Effector memory CD4-positive, alpha-beta T cell (primary cell): ENCODE measurements around the gene OSBPL2.

ENCODE experiments used
- DNase-seq, 3 donors: peaks; one replicate each; pipeline ENCODE4 v3.0.0-alpha.2; 2020
- H3K27ac ChIP-seq: 2 replicates; pipeline ENCODE4 v1.7.0; 2013; ENCODE audit warnings: mild to moderate bottlenecking, low read length, moderate library complexity; ENCODE audit not compliant: insufficient read depth, poor library complexity, severe bottlenecking
- H3K27me3 ChIP-seq: replicated peaks from 2 replicates; pipeline ENCODE4 v1.7.0; 2013; ENCODE audit warnings: mild to moderate bottlenecking, low read length; ENCODE audit not compliant: insufficient read depth, control insufficient read depth, poor library complexity, severe bottlenecking
- H3K36me3 ChIP-seq: 2 replicates; pipeline ENCODE4 v1.7.0; 2013; ENCODE audit warnings: mild to moderate bottlenecking, low read length, moderate library complexity; ENCODE audit not compliant: control insufficient read depth, insufficient read depth
- H3K4me1 ChIP-seq: 2 replicates; pipeline ENCODE4 v1.7.0; 2013; ENCODE audit warnings: low read length, mild to moderate bottlenecking; ENCODE audit not compliant: control insufficient read depth, insufficient read depth, poor library complexity, severe bottlenecking
- H3K4me3 ChIP-seq: 2 replicates; pipeline ENCODE4 v1.7.0; 2013; ENCODE audit warnings: low read length, low read depth, mild to moderate bottlenecking; ENCODE audit not compliant: insufficient read depth, poor library complexity, severe bottlenecking
- H3K9me3 ChIP-seq: 2 replicates; pipeline ENCODE4 v1.7.0; 2013; ENCODE audit warnings: mild to moderate bottlenecking, low read length, moderate library complexity; ENCODE audit not compliant: control insufficient read depth

Gene OSBPL2

DNA sequence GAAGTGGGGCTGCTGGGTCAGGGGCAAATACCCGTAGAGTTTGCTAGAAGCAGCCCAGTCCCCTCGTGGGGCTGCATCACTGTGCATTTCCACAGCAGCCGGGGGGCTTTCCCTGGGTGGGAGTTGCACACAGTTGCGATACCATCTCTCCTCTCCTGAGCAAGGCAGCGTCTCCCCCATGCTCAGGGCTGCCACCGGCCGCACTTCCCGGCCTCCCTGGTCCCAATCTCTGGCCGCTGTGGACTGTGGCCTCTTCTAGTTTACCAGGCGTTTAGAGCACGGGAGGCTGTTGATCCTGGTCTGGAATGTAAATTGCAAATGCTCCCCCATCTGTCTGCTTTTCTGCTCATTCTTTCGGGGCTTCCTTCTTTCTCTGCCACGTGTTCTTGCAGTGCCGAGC is 31.1 kb downstream of the OSBPL2 start:
- no peak overlapping the region for H3K27ac ChIP-seq
- no peaks in the 10 kb centered on the region for H3K27me3 ChIP-seq
- no peak overlapping the region for H3K4me3 ChIP-seq
- no peaks in the 10 kb centered on the region for H3K9me3 ChIP-seq
- no peak for DNase-seq
- H3K4me1 ChIP-seq, result no peaks in the 10 kb centered on the region
- H3K36me3 ChIP-seq, result peaks cover 45% of the 10 kb centered on the region

DNA sequence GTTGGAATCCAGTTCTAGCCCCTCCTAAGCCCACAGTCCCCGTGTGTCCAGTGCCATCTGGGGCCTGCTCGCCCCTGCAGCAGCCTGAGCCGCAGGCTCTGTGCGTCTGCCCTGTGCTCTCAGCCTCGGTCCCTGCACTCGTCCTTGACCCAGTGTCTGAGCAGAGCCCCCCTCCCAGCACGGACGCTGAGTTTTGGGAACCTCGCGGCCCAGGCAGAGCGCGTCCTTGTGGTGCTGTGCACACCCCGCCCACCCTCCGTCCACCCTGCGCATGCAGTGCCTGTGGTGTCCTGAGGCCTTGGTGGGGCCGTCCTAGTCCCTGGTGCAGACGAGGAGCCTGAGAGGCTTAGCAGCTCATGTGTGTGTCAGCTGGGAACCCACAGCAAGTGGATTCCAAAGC is 31.6 kb downstream of the OSBPL2 start:
- no peak overlapping the region for H3K27ac ChIP-seq
- no peak overlapping the region for H3K4me3 ChIP-seq
- H3K4me1 ChIP-seq, result no peaks in the 10 kb centered on the region
- peaks cover 41% of the 10 kb centered on the region for H3K36me3 ChIP-seq
- no peak for DNase-seq
- no peaks in the 10 kb centered on the region for H3K9me3 ChIP-seq
- H3K27me3 ChIP-seq, result no peaks in the 10 kb centered on the region

DNA sequence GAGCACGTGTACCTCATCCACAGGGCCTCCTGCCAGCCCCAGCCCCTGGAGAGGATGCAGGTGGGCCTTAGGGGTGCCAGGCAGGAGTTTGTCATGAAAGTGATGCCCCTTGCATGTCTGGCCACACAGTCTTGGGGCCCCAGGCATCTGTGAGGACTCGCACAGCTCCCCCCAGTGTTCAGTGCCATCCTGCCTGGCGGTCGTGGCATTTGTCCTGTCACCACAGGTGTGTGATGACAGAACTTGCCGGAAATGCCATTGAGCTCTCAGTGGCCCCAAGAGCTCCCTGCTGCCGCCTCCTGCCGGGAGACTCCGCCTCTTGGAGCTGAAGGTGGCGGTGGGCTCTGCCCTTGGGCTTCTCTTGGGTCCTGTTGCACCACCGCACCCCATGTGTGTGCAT is 33.9 kb downstream of the OSBPL2 start:
- Histone ChIP-seq H3K4me3 (no peak overlapping the region), H3K9me3 (no peaks in the 10 kb centered on the region), H3K27me3 (no peaks in the 10 kb centered on the region), H3K36me3 (peaks cover 30% of the 10 kb centered on the region), H3K27ac (no peak overlapping the region), H3K4me1 (no peaks in the 10 kb centered on the region)
- DNase-seq, result no peak

- Histone ChIP-seq H3K27ac (no peak overlapping the region), H3K36me3 (peaks cover 30% of the 10 kb centered on the region), H3K4me3 (no peak overlapping the region), H3K4me1 (no peaks in the 10 kb centered on the region), H3K9me3 (no peaks in the 10 kb centered on the region), H3K27me3 (no peaks in the 10 kb centered on the region)
- no peak for DNase-seq
Observed at GRCh38 chr20:62273416-62273815, 35.1 kb downstream of the OSBPL2 start.

- H3K9me3 ChIP-seq, result no peaks in the 10 kb centered on the region
- H3K27ac ChIP-seq, result no peak overlapping the region
- H3K4me1 ChIP-seq, result no peaks in the 10 kb centered on the region
- DNase-seq, result no peak
- peaks cover 36% of the 10 kb centered on the region for H3K36me3 ChIP-seq
- no peak overlapping the region for H3K4me3 ChIP-seq
- no peaks in the 10 kb centered on the region for H3K27me3 ChIP-seq
Observed at GRCh38 chr20:62274332-62274950, 36.1 kb downstream of the OSBPL2 start.

GRCh38 chr20:62275219-62275618 is 36.9 kb downstream of the OSBPL2 start:
- DNase-seq, result no peak
- no peak overlapping the region for H3K27ac ChIP-seq
- no peaks in the 10 kb centered on the region for H3K4me1 ChIP-seq
- peaks cover 44% of the 10 kb centered on the region for H3K36me3 ChIP-seq
- no peaks in the 10 kb centered on the region for H3K9me3 ChIP-seq
- H3K27me3 ChIP-seq, result no peaks in the 10 kb centered on the region
- no peak overlapping the region for H3K4me3 ChIP-seq

- no peaks in the 10 kb centered on the region for H3K4me1 ChIP-seq
- no peaks in the 10 kb centered on the region for H3K9me3 ChIP-seq
- H3K4me3 ChIP-seq, result no peak overlapping the region
- H3K27ac ChIP-seq, result no peak overlapping the region
- no peak for DNase-seq
- H3K27me3 ChIP-seq, result no peaks in the 10 kb centered on the region
- peaks cover 54% of the 10 kb centered on the region for H3K36me3 ChIP-seq
Observed at GRCh38 chr20:62276439-62276838, 38.1 kb downstream of the OSBPL2 start.

DNA sequence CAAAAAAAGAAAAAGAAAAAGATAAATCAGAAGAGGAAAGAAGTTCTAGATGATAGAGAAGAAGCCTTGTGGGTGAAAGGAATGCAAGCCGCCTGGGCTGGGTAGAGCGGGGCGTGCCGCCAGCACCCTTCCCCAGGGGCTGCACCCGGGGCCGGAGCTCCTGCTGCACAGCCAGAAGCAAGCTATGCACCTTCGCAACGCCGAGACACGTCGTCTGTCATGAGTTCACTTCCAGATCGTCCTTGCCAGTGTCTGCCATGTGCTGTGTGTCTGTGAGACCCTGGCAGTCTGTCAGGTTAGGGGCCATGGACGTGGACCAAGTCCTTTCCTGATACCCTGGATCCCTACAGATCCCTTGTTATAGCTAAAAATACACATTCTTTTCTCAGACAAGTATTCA is 38.9 kb downstream of the OSBPL2 start:
- Histone ChIP-seq H3K4me3 (no peak overlapping the region), H3K27ac (no peak overlapping the region), H3K4me1 (no peaks in the 10 kb centered on the region), H3K36me3 (peaks cover 54% of the 10 kb centered on the region), H3K27me3 (no peaks in the 10 kb centered on the region), H3K9me3 (no peaks in the 10 kb centered on the region)
- no peak for DNase-seq

DNA sequence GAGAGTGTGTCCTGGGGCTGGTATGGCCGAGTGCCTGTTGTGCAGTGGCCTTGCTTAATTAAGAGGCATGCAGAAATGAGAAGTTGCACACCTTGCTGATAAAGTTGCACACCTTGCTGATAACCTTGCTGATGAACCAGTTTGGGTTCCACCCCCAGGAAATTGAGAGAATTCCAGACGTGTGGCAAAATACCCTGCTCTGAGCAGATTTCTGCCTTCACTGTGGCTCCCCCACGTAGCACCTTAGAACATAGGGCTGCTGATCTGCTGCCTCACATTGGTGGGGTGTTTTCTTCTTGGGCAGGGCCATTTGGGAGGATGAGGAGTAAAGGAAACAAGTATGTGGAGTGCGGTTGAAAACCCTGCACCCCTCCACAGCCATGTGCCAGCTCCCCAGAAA is 42.0 kb downstream of the OSBPL2 start:
- Histone ChIP-seq H3K36me3 (peaks cover 64% of the 10 kb centered on the region), H3K27me3 (no peaks in the 10 kb centered on the region), H3K4me1 (no peaks in the 10 kb centered on the region), H3K4me3 (no peak overlapping the region), H3K27ac (no peak overlapping the region), H3K9me3 (no peaks in the 10 kb centered on the region)
- no peak for DNase-seq

DNA sequence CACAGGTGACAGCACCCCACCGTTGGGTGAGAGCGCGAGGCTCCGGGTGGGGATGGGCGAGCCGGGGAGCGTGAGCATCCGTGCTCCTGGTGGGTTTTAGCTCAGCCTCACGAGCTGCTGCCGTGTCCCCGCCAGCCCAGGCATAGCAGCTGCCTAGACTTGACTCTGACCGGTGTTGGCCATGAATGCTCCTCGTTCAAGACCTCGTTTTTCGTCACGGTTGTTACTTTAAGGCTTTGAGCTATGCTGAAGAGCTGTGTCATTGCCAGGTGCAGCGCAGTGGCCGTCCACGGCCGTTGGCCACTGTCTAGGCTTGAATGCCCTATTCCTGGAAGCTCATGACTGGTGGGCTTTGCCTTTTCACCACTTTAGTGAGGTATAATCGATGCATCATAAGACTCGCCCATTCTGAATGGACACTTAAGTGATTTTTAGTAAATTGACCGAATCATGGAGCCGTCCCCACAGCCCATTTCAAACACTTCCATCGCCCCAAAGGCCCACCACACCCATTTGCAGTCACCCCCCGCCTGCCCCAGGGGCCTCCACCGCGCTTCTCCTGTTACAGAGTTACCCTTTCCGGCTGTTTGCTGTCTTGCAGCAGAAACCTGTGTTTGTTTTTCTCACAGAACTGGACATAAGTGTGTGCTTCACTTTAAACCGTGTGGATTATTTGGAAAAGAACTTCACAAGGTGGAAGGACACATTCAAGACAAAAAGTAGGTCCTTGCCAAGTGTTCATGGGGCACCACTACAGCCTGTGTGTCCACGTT is 43.0 kb downstream of the OSBPL2 start:
- no peak overlapping the region for H3K4me3 ChIP-seq
- H3K4me1 ChIP-seq, result no peaks in the 10 kb centered on the region
- H3K27me3 ChIP-seq, result no peaks in the 10 kb centered on the region
- no peak for DNase-seq
- no peaks in the 10 kb centered on the region for H3K9me3 ChIP-seq
- H3K27ac ChIP-seq, result no peak overlapping the region
- H3K36me3 ChIP-seq, result peaks cover 73% of the 10 kb centered on the region
